ENCODE data around the gene BBOX1. TPM values are rescaled to one million over a fixed set of nuclear protein-coding genes. Genes with fewer than 3 reads are reported as not detected.

BBOX1 gene
- total RNA-seq, 1 experiment from 2014 or later = not detected

- Histone ChIP-seq H3K4me2 (ENCODE audit: low read length) (no peak overlapping the region), H3K36me3 (ENCODE audit: control insufficient read depth in 1 of 2, insufficient read depth in 2 of 2, low read length in 2 of 2) (no peaks in the 10 kb centered on the region), H2AFZ (ENCODE audit: low read depth, low read length, poor library complexity, severe bottlenecking) (no peak overlapping the region), H3K4me1 (ENCODE audit: control insufficient read depth in 1 of 2, insufficient read depth in 2 of 2, low read length in 2 of 2) (no peaks in the 10 kb centered on the region), H3K4me3 (replicated peaks in 1 of 2; ENCODE audit: low read depth in 1 of 2, low read length in 2 of 2) (no peak overlapping the region), H3K27me3 (ENCODE audit: insufficient read depth, low read length) (no peaks in the 10 kb centered on the region), H3K79me2 (ENCODE audit: insufficient read depth, low read length) (no peaks in the 10 kb centered on the region), H3K9me2 (ENCODE audit: insufficient read depth) (no peaks in the 10 kb centered on the region), H3K9me3 (ENCODE audit: control insufficient read depth in 1 of 2, insufficient read depth in 1 of 2, low read depth in 1 of 2, low read length in 2 of 2) (no peaks in the 10 kb centered on the region), H4K20me1 (ENCODE audit: insufficient read depth) (no peaks in the 10 kb centered on the region), H3K27ac (ENCODE audit: low read depth, low read length) (no peak overlapping the region), H3K9ac (ENCODE audit: low read length) (no peak overlapping the region)
- TF ChIP-seq TCF7L2 (IDR thresholded peaks at IDR 0.05; ENCODE audit: borderline replicate concordance, extremely low read depth, insufficient read depth, insufficient read length) = no peak
- no peak for TF ChIP-seq EGR1 (IDR thresholded peaks at IDR 0.05; ENCODE audit: low read depth)
- TF ChIP-seq ELF1 (IDR thresholded peaks at IDR 0.05; ENCODE audit: borderline replicate concordance, low read depth) = no peak
- TF ChIP-seq ZBTB33 (IDR thresholded peaks at IDR 0.05; ENCODE audit: extremely low read depth, insufficient replicate concordance, low read length) = no peak
- no peak for TF ChIP-seq POLR2A (IDR thresholded peaks at IDR 0.05; ENCODE audit: borderline replicate concordance, extremely low read depth, insufficient read depth, insufficient read length)
- TF ChIP-seq CTCF (IDR thresholded peaks at IDR 0.05 in 2 of 3, conservative IDR thresholded peaks at IDR 0.05 in 1 of 3; ENCODE audit: borderline replicate concordance in 1 of 3, insufficient read depth in 1 of 3, low read depth in 2 of 3, low read length in 2 of 3) = no peak
- RAD21 ChIA-PET (ENCODE audit: low non-redundant PET in 1 of 2, low total read pairs in 2 of 2, uncharacterized antibody in 2 of 2, unreplicated experiment in 2 of 2) = no interaction called here
- DNase-seq (ENCODE audit: low read depth, low spot score) (no peak), ATAC-seq (no peak)
- BruUV-seq (replicated peaks) = no TSS peak
- CTCF ChIA-PET = no interaction called here
- intact Hi-C loops (cut with micrococcal nuclease) = no loop called here
- POLR2A ChIA-PET = no interaction called here
These were observed 101.0 kb downstream of the BBOX1 start for GRCh38 chr11:27141576-27141975.

Measured in HCT116 (cell line).